Superior temporal gyrus (tissue), 1 donor: Measurements from ENCODE around the gene MAN1B1.

Source experiments
- DNase-seq: peaks from one replicate; pipeline ENCODE4 v3.0.0-alpha.2; 2016; ENCODE audit errors: extremely low spot score

Gene MAN1B1

GRCh38 chr9:137143459-137143858, 56.7 kb downstream of the MAN1B1 start:
- DNase-seq, result no peak

- DNase-seq, result no peak
These were observed 59.1 kb downstream of the MAN1B1 start for GRCh38 chr9:137145731-137146526.

GRCh38 chr9:137146527-137146918, 59.7 kb downstream of the MAN1B1 start:
- no peak for DNase-seq

- no peak for DNase-seq
These were observed 60.5 kb downstream of the MAN1B1 start for GRCh38 chr9:137147091-137147792.

- DNase-seq, result no peak
These were observed 61.0 kb downstream of the MAN1B1 start for GRCh38 chr9:137147793-137148160.

- no peak for DNase-seq
These were observed 61.5 kb downstream of the MAN1B1 start for GRCh38 chr9:137148242-137148641.

- no peak for DNase-seq
These were observed 61.9 kb downstream of the MAN1B1 start for GRCh38 chr9:137148661-137149060.

- DNase-seq, result no peak
These were observed 62.6 kb downstream of the MAN1B1 start for GRCh38 chr9:137149363-137149762.

- no peak for DNase-seq
These were observed 63.3 kb downstream of the MAN1B1 start for GRCh38 chr9:137149942-137150616.

- DNase-seq, result no peak
These were observed 64.1 kb downstream of the MAN1B1 start for GRCh38 chr9:137150617-137151457.

- no peak for DNase-seq
These were observed 66.1 kb downstream of the MAN1B1 start for GRCh38 chr9:137152844-137153405.

- DNase-seq, result no peak
These were observed 70.0 kb downstream of the MAN1B1 start for GRCh38 chr9:137156567-137157375.

- no peak for DNase-seq
These were observed 71.0 kb downstream of the MAN1B1 start for GRCh38 chr9:137157618-137158415.

GRCh38 chr9:137158625-137159024, 71.8 kb downstream of the MAN1B1 start:
- DNase-seq, result no peak
